Cortex of kidney (tissue), 1 donor: Measurements from ENCODE around the gene GPR4.

Experiments used
- DNase-seq: peaks from one replicate; lab custom pipeline; 2025; lab: John Stamatoyannopoulos, UW

GPR4 gene

DNA sequence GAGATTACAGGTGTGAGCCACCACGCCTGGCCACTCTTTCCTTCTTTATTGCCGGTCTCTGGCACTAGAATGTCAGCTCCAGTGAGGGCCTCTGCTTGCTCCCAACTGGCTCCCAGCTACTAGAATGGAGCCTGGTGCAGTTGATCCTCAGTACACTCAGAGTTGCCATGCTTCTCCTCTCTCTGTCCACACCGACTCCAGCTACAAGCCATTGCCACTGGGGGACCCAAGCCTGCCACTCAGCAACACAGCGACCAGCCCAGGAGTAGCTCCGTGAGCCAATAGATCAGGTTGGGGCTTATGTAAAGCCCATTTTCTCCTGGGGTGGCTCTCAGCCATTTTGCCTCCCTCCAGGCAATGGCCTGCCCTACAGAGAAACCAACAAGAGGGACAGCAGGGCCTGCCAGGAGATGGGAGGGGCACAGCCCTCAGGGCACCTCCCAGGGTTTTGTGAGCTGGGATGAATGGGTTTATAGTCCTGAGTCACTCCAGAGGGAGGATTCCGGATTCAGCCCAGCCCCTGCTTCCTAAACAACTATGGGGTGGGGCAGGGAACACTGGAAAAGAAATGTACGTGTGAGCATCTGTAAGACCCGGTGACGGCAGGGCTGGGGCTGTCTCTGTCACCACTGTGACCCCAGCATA is 53.9 kb downstream of the GPR4 start:
- DNase-seq: no peak

- DNase-seq: no peak
Observed at GRCh38 chr19:45547211-45547770, 54.7 kb downstream of the GPR4 start.

GRCh38 chr19:45542234-45542668 is 59.8 kb downstream of the GPR4 start:
- no peak for DNase-seq
